ENCODE data around the gene ZMIZ1.

ZMIZ1 gene

GRCh38 chr10:79310200-79310865, 241.6 kb downstream of the ZMIZ1 start:
- no peak for DNase-seq (ENCODE audit: insufficient read length, low spot score)
- FAIRE-seq = no peak
- no peak for TF ChIP-seq POLR2A (IDR thresholded peaks at IDR 0.05; ENCODE audit: low read depth, low read length)

DNA sequence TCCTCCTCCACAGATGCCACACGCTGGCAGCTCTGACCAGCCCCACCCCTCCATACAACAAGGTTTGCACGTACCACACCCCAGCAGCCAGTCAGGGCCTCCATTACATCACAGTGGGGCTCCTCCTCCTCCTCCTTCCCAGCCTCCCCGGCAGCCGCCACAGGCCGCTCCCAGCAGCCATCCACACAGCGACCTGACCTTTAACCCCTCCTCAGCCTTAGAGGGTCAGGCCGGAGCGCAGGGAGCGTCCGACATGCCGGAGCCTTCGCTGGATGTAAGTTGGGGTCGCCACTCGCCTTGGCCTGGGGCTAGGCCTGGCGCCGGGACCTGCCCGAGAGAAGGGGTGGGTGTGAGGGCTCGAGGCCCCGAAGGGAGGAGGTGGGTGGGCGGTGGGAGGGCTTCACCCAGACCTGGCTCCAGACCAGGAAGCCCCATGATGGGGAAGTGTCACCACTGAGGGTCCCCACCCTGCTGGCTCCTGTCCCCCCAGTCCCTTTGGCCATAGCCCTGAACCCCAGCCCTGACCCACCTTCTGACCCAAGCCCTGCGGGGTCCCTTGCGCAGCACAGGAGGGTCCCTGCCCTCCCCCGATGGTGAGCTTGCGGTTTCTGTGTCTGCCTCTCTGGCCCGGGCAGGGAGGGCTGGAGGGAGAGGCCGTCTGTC, 242.3 kb downstream of the ZMIZ1 start:
- FAIRE-seq (no peak), DNase-seq (ENCODE audit: insufficient read length, low spot score) (no peak)
- TF ChIP-seq POLR2A (IDR thresholded peaks at IDR 0.05; ENCODE audit: low read depth, low read length) = no peak

GRCh38 chr10:79311581-79312407, 243.0 kb downstream of the ZMIZ1 start:
- no peak for DNase-seq (ENCODE audit: insufficient read length, low spot score)
- no peak for FAIRE-seq
- TF ChIP-seq POLR2A (IDR thresholded peaks at IDR 0.05; ENCODE audit: low read depth, low read length) = no peak

DNA sequence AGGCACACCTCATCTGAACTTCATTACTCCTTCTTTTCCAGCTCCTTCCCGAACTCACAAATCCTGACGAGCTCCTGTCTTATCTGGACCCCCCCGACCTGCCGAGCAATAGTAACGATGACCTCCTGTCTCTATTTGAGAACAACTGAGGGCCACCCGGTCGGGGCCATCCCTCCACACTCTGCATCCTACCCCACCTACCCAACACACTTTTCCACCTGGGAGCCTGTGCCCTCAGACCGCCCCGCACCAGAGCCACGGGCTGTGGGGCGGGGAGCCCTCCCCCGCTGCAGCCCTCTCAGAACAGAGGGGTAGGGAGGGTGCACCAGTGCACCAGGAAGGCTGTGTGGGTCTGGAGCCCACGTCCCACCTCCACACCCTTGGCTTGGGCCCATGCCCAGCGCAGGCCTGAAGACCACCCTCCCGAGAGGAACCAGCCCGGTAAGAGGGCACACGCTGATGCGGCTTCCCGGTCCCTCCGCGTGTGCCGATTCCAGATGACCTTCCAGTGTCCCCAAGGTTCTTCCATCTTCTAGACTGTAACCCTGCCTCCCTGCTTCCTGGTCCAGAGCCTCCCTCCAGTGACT, 243.9 kb downstream of the ZMIZ1 start:
- DNase-seq (ENCODE audit: insufficient read length, low spot score) = no peak
- FAIRE-seq = no peak
- TF ChIP-seq POLR2A (IDR thresholded peaks at IDR 0.05; ENCODE audit: low read depth, low read length) = no peak

DNA sequence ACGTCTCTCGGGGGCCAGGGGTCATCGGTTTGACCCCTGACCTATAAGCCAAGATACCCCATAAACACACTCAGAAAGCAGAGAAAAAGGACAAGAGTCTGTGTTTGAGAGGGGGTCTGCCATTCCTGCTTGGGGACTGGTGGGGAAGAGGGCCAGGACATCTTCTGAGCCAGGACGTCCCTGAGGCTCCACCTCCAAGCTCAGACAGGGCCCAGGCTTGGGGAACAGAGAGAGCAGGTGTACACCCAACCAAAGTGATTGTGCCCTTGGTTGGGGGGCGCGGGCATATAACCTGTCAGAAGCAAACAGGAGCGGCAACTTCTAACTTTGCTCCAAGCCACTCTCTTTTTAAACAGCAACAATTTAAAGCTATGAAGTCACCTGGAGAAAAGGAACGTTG, 244.6 kb downstream of the ZMIZ1 start:
- no peak for FAIRE-seq

DNA sequence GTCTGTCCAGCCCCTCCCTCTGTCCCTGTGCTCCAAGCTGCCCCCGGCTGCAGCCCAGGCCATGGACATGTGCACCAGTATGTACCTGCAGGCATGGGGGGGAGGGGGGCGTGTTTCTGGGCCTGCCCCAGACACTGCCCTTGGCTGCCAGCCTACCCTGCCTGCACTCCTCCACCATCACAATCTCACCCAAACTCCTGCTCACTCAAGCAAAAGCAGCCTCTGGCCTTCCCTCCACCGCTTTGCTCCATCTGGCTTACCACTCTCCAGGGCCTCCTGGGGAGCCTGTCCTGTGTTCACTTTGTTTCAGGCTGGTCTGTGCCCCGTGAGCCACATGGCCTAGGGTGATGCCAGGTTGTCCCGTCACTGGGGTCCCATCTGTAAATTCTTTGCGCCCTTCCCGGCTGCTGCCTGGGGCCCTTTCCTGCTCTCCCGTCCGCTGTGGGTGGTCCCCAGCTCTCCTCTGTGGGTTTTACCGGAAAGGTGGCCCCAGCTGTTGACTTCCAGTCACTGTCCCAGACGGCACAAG, 245.2 kb downstream of the ZMIZ1 start:
- DNase-seq (ENCODE audit: insufficient read length, low spot score) = no peak

More for the DNA sequence above, 244.6 kb downstream of the ZMIZ1 start:
- DNase-seq (ENCODE audit: insufficient read length, low spot score) = no peak
- no peak for TF ChIP-seq POLR2A (IDR thresholded peaks at IDR 0.05; ENCODE audit: low read depth, low read length)

DNA sequence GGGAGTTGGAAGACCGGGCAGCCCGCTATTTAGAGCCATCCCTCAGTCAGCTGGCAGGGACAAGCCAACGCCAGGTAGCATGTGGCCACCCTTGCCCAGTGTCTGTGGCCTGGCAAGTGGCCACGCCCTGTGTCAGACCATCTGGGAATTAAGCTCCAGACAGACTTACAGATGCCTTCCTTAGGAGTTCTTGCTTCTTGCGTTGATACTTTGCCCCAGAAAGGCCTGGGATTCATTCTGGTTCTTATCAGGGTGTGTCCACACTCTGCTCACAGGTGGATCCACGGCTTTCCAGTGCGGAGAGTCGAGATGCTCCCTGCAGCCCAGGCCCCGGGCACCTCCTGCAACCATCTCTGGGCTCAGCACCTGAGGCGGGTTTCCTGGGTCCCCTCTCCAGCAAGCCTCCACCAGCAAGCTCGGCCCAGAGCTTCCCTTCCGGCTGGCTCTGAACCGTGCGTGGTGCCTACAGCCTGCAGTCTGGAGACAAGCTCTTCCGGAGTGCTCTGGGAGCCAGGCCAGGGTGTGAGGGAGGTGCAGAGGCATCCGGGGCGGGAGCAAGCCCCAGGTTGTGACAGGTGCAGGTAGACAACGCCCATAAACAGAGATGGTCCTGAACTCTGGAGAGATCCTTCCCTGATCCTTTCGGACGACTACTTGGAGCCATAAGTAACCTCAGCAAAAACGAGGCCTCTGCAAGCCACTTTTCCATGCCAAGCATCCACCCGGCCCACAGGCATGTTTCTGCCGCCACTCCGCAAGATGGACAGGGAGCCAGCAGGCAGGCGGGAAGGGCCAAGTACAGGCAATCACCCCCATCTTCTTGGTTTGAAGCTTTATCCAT, 246.2 kb downstream of the ZMIZ1 start:
- no peak for TF ChIP-seq POLR2A (IDR thresholded peaks at IDR 0.05; ENCODE audit: low read depth, low read length)
- no peak for DNase-seq (ENCODE audit: insufficient read length, low spot score)
- FAIRE-seq = no peak

More for the DNA sequence above, 245.2 kb downstream of the ZMIZ1 start:
- no peak for TF ChIP-seq POLR2A (IDR thresholded peaks at IDR 0.05; ENCODE audit: low read depth, low read length)
- FAIRE-seq = no peak

DNA sequence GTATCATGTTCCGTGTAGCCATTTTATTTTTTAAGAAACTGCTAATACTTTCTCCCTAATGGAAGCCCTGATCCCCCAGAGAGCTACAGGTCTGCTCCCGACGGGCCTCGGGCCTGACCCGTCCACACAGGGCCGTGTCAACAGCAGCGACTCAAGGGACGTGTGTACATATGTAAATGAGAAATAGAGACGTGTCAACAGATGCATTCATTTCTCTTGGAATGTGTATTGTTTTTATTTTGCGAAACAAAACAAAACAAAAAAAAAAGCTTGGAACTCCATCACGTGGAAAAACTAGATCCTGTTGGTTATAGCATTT, 246.8 kb downstream of the ZMIZ1 start:
- FAIRE-seq = no peak
- no peak for DNase-seq (ENCODE audit: insufficient read length, low spot score)
- no peak for TF ChIP-seq POLR2A (IDR thresholded peaks at IDR 0.05; ENCODE audit: low read depth, low read length)

GRCh38 chr10:79316671-79317431, 248.1 kb downstream of the ZMIZ1 start:
- FAIRE-seq (no peak), DNase-seq (ENCODE audit: insufficient read length, low spot score) (no peak)
- TF ChIP-seq POLR2A (IDR thresholded peaks at IDR 0.05; ENCODE audit: low read depth, low read length) = no peak

DNA sequence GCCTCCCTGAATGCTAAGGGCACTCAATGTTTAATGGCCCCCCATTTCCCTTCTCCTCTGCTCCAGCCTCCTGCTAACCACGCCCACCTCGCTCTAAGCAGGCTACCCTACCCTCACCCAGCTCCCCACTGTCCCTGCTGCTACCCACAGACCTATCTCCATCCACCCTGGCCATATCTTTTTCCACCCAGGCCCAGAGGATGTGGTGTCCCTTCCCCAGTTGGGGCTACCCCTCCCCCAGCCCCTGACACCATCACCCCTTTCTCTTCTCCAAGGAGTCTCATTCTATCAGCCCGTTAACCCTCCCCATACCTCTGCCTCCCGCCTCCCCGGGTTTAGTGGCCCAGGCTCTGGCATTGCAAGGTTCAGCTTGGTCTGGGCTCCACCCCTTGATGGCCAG, 249.6 kb downstream of the ZMIZ1 start:
- DNase-seq (ENCODE audit: insufficient read length, low spot score) = no peak
- no peak for TF ChIP-seq POLR2A (IDR thresholded peaks at IDR 0.05; ENCODE audit: low read depth, low read length)
- no peak for FAIRE-seq

DNA sequence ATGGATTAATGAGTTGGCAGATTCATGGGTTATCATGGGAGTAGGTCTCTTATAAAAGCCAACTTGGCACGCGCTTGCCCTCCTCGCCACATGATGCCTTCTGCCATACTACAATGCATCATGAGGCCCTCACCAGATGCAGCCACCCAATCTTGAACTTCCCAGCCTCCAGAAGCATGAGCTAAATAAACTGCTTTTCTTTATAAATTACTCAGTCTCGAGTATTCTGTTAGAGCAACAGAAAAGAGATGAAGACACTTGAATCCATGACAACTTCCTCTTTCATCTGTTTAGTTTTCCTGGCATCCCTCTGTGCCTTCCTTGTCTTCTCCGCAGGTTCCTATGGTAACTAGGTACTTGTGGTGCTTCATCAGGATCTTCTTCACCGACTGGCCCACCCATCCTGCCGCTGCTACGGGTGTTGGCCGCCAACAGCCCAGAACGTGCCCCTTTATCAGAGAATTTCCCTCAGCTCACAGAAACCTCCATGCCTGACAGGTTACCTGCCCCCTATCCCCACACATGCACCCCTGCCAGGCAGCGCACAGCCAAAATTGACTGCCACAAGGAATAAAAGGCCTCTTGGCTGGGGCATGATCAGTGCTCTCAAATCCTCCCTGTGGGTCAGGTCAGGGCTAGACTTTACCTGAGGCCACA, 250.5 kb downstream of the ZMIZ1 start:
- no peak for TF ChIP-seq POLR2A (IDR thresholded peaks at IDR 0.05; ENCODE audit: low read depth, low read length)
- no peak for FAIRE-seq
- DNase-seq (ENCODE audit: insufficient read length, low spot score) = no peak

- DNase-seq (ENCODE audit: insufficient read length, low spot score) (no peak), FAIRE-seq (no peak)
- TF ChIP-seq POLR2A (IDR thresholded peaks at IDR 0.05; ENCODE audit: low read depth, low read length) = no peak
Measured at GRCh38 chr10:79320316-79320715, 251.6 kb downstream of the ZMIZ1 start.
